HG03520 (cell line): ENCODE data around the gene ZSCAN10.
A peak's percentile ranks its signal among the peaks of the same experiment; 100 is the strongest.

Experiments used
- ATAC-seq: cut with Tn5 transposase; IDR thresholded peaks from one replicate; pipeline ENCODE4 v1.9.1; 2021; ENCODE audit warnings: mild to moderate bottlenecking, moderate library complexity; ENCODE audit not compliant: unreplicated experiment

The ZSCAN10 gene

GRCh38 chr16:3134338-3135125 is 35.4 kb upstream of the ZSCAN10 start, which contains the start of gene ZNF213:
Gene ZNF213 (plus strand): TSS chr16:3135029. CDS start chr16:3137281, 2,252 bp downstream.
- ATAC-seq = peak; percentile 85

- no peak for ATAC-seq
These were observed 34.8 kb upstream of the ZSCAN10 start for GRCh38 chr16:3133844-3134243.

GRCh38 chr16:3131755-3132377 is 32.8 kb upstream of the ZSCAN10 start:
- no peak for ATAC-seq

- ATAC-seq = peak; percentile 50
These were observed 30.3 kb upstream of the ZSCAN10 start for GRCh38 chr16:3129137-3130131.

- ATAC-seq = no peak
These were observed 28.7 kb upstream of the ZSCAN10 start for GRCh38 chr16:3127745-3128144.

GRCh38 chr16:3123986-3124886 is 25.1 kb upstream of the ZSCAN10 start:
- peak; percentile 83 for ATAC-seq

- no peak for ATAC-seq
These were observed 24.0 kb upstream of the ZSCAN10 start for GRCh38 chr16:3122926-3123570.

GRCh38 chr16:3121851-3122467 is 22.9 kb upstream of the ZSCAN10 start:
- ATAC-seq = no peak

- ATAC-seq = no peak
These were observed 21.3 kb upstream of the ZSCAN10 start for GRCh38 chr16:3120435-3120834.

GRCh38 chr16:3119701-3120408 is 20.8 kb upstream of the ZSCAN10 start:
- no peak for ATAC-seq

GRCh38 chr16:3119286-3119685 is 20.2 kb upstream of the ZSCAN10 start:
- ATAC-seq = no peak

- ATAC-seq = no peak
These were observed 19.8 kb upstream of the ZSCAN10 start for GRCh38 chr16:3118846-3119245.

- no peak for ATAC-seq
These were observed 19.2 kb upstream of the ZSCAN10 start for GRCh38 chr16:3118204-3118790.

GRCh38 chr16:3115561-3115960 is 16.5 kb upstream of the ZSCAN10 start:
- ATAC-seq = no peak

GRCh38 chr16:3115003-3115402 is 15.9 kb upstream of the ZSCAN10 start:
- ATAC-seq = no peak

GRCh38 chr16:3113765-3114479 is 14.8 kb upstream of the ZSCAN10 start:
- no peak for ATAC-seq

GRCh38 chr16:3112881-3113574 is 13.9 kb upstream of the ZSCAN10 start:
- ATAC-seq = no peak
